Astrocyte of the hippocampus (primary cell): ENCODE data around the gene SLC24A3.

ENCODE experiments used
- DNase-seq: peaks from one replicate; pipeline ENCODE4 v3.0.0; 2011; ENCODE audit warnings: low read depth, low spot score

Gene SLC24A3

DNA sequence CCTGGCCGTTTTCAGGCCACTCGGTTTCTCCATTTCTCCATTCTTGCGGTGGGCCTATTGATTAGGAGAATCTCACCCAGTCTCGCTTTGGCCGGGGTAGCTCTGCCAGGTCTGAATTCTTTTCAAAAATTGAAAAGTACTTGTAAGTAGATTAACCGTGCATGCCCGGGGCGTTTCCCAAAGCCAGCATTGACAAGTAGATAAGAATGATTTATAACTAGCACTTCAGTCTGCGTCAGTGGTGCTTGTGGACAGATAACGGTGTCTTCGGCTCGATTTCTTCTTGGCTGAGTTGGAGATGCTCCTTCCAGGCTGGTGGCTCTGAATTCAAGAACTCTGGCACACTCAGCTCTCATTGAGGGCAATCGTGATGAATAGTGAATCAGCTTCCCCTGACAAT, 29.0 kb downstream of the SLC24A3 start:
- DNase-seq = no peak

DNA sequence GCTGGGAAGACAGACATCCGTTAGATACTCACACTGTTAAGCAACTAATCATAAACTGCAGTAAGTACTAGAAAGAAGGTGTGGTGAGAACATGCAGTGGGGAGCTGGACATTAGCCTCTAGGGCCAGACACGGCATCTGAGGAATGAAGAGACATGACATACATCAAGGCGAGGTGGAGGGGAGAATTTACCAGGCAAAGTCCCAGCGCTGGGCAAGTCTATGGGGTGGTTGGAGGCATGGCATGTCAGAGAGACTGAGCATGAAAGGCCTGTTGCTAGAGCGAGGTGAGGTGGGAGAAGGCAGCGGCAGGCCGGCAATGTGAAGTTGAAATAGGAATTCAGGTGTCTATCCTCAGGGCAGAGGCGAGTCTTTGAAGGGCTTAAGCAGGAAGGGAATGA, 31.8 kb downstream of the SLC24A3 start:
- no peak for DNase-seq

DNA sequence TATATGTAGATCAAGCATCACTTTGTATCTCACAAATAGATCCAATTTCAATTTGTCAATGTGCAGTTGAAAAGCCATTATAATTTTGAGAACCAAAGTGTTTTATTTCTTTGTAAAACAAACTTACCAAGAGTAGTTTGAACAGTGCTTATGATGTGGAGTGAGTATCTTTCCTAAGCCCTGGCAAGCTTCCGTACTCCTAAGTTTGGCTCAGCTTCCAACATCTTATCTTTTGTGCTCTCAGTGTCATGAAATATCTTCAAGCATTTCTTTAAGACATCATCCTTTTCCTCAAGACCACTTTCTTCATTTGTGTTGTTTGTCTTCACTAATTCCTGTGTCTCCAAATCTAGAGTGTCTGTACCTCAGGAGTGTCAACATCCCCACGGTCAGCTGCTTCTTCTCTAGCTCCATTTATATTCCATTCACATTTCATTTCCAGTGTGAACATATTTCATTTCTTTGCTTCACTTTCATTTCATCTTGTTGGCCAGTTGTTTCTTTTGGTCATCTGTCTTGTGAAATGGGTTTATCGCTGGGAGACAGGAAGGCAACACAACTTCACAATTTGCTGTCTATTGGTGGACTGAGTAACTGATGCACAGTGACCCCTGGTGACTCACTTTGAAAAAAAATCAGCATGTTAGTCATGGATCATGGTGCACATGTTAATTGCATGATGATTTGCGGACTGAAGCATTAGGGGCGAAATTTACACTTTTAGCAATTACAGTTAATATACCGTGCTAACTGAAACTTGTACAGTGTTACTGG, 36.9 kb downstream of the SLC24A3 start:
- no peak for DNase-seq

DNA sequence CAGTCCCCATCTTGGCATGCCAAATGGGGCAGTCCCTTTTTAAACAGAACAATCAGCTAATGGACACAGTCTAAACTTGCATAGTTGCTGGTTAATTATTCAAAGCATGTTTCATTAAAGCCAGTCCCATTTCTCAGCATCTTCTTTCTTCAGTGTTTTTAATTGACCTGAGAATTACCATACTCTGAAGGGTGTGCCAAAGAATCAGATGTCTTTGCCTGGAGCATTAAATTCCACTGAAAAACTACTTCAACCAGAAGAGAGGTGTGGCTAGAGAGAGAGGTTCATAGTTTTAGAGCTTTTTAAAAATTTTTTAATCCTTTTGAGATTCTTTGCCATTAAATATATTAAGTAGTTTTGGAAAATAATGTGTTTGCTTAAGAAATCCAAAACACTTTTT, 37.9 kb downstream of the SLC24A3 start:
- DNase-seq = no peak

DNA sequence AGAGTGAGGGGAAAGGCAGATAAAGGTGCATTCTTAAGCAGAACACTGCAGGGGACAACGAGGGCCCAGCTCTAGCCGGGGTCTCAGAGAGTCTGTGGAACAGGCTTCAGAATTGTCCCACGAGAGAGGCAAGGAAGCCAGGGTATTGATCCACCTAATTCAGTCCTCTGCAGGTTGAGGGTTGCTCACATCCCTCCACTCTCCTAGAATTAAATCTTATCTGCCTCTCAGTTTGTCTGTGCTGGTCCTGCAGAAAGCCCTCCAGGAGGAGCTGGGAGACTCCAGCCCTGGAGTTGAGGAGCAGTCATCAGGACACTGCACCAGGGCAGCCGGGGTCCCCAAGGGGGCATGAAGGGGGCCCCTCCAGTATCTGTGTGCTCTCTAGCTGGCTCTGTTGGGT, 39.1 kb downstream of the SLC24A3 start:
- DNase-seq = no peak

DNA sequence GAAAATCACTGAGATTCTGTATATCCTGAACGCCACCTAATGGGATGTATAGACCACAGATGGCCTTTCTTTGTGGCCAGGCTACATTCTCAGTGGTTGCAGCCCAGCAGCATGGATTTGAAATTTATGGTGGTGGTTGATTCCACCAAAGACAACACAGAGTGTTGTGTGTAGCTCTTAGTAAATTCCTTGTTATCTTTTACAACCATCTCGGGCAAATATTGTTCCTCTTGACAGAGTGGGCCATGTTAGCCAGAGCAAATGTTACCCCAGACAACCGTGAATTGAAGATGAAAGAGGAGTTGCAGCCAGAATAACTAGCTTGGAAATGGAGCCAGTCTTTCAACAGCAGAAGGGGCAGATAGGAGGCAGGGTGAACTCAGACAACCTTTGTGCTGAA, 39.5 kb downstream of the SLC24A3 start:
- no peak for DNase-seq

DNA sequence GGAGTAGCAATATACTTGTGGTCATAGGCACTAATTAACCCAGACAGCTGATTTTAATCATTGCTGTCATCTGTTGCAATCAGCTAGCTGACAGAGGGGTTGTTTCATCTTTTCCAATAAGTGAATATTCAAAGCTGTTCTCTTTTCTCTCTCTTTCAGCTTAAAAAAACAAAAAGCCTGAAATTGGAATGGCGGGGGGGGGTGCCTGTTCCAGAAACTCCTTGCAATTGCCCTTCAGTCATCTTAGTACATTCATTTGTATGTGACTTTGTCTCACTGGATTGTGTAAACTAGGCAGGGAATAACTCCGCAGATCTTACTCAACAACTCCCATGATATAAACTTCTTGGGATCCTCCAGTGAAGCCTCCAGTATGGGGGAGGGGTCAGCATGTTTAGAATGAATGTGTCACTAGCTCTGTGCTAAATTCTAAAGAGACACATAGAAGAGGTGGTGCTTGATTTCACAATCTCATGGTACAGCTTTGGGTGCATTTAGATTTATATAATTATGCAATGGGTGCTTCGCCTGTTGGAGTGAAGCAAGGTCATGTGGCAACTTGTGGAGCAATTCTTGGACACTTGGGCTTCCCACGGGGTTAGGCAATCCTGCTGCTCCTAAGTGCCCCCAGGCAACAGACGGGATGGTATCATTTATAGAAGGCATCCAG, 40.1 kb downstream of the SLC24A3 start:
- DNase-seq = no peak

DNA sequence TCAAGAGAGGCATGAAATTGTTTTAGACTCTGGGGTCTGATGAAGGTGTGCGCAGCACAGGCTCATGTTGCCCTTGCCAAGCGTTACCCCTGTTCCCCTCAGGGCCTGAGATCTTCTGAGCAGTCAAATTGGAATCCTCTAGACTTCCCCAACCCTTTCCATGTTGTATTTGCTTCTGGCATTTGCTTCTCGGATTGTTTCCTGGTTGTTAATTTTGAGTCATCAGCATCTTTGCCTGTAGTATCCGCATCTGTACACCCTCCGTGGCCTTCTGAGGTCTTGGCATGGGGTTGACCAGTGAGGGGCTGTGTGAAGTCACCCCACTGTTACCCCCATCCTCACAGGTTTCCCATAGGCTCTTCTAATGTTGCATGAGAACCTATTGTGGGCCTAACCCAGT, 40.9 kb downstream of the SLC24A3 start:
- no peak for DNase-seq

DNA sequence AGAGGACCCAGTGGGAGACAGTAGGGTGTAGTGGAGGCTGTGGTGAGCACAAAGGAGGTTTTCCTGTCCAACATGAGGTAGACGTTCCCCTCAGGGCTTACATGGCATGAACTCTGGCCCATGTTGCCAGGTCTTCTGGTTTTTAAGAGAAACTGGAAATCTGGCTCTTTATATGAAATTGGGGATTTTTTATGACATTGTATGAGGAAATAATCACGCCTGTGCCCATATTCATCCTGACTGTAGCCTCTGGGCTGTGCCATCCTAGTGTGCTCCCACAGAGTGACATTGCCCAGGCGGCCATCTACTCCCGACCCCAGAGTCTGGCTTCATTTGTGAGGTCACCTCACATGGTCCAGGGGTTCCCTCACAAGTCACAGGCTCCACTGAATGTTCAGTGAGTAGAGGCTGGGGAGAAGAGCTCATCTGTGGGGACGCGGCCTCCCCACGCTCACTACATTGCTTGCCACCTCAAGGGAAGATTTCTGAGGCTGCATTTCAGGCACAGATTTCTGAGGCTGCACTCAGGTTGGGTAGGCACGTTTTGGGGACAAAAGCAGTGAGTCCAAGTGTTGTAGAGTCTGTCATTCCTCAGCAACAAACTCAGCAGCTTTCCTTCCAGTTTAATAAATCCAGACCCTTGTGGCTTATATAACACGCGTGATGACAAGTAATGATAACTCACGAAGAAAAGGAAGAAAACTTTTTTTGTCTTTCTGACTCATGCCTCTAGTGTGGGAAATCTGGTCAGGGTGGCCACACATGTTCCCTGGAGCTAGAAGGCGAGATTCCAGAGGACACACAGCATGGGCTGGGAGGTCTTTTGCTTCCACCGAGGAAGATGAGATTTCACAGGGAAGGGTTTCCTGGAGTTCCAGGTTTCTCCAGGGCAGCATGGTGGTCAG, 41.7 kb downstream of the SLC24A3 start:
- DNase-seq = no peak

DNA sequence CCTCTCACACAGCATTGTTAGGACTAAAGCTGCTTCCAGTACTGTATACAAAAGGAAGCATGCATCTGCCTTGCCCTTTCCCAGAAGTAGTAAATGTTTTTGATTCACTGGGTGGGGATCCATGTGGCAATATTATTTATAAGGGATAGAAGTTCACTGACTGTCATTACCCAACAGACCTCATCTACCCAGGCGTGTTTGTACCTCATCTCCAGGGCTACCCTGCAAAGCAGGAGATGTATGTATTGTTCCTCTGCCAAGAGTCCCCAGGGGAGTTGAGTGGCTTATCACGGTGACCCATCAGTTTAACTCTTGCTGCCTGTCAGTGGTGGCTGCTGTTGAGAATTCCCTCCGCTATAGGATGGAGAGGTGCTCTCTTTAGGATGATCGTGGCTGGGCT, 42.5 kb downstream of the SLC24A3 start:
- no peak for DNase-seq

DNA sequence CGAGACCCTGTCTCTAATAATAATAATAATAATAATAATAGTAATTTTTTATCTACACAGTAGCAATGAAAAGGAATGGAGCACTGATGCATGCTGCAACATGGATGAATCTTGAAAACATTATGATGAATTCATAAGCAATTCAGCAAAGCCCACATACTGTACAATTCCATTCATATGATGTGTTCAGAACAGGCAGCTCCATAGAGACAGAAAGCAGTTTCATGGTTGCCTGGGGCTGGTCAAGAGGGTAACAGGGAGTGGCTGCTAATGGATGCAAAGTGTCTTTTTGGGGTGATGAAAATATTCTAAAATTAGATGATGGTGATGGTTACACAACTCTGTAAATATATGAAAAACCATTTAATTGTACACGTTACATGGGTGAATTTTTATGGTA, 43.6 kb downstream of the SLC24A3 start:
- no peak for DNase-seq

DNA sequence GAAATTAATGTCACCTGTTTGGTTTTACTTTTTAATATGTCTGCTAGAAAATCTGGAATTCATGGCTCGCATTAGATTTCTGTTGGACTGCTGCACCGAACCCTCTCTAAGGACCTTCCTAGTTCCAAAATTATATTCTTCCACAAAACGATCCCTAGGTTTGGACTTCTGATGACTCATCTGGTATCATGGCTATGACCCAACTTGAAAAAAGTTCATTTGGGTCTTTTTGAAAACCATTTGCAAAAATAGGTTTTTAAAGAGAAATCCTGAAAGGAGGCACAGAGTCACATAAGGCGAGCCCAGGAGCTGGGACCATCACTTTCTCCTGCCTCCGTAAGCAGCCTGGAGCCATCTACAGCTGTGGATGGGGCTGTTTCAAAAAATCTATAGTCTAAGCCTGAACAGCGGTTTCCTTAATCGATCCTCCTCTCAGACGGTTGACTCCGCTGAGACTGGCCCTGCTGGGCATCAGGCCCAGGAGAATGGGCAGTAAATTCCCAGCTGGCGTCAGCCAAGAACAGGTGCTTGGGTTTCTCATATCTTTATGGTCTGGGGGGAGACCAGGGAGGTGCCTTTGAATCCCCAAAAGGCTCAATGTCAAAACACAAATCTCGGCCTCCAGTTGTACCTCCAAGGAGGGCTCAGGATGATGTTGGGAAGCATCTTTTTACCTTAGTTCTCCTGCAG, 44.6 kb downstream of the SLC24A3 start:
- DNase-seq = no peak

DNA sequence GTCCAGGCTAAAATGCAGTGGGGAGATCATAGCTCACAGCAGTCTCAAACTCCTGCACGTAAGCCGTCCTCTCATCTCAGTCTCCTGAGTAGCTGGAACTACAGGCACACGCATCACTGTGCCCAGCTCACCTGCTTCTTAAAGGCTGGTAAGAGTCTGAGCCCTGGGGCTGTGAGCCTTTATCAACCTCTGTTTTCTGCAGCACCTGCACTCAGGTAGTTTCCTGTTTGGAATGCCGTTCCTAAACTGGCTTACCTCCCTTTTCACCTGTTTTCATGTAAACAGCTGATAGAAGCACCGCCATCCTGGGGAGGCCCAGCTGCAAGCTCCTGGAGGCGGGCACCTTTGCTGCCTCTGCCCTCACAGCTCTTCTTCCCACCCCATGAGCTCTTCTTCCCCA, 45.4 kb downstream of the SLC24A3 start:
- DNase-seq = no peak

DNA sequence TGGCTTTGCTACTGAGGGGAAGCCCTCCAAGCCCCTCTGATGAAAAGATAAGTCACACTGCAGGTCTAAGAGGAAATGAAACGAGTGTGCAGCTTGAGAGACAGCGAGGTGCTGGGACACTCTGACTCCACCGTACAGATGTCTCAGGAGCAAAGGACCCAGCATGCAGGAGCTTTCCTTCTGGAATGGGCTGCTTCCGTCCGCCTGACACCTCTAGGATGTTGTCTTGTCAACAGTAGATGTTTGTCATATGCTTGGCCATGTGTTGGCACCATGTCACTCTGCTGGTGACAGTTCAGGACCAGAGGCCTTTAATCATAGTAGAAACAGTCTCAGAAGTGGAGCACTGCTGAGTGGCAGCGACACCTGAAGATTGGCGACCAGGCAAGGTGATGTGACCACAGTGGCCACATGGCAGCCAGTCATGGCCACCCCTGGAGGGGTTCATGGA, 46.7 kb downstream of the SLC24A3 start:
- DNase-seq = no peak

DNA sequence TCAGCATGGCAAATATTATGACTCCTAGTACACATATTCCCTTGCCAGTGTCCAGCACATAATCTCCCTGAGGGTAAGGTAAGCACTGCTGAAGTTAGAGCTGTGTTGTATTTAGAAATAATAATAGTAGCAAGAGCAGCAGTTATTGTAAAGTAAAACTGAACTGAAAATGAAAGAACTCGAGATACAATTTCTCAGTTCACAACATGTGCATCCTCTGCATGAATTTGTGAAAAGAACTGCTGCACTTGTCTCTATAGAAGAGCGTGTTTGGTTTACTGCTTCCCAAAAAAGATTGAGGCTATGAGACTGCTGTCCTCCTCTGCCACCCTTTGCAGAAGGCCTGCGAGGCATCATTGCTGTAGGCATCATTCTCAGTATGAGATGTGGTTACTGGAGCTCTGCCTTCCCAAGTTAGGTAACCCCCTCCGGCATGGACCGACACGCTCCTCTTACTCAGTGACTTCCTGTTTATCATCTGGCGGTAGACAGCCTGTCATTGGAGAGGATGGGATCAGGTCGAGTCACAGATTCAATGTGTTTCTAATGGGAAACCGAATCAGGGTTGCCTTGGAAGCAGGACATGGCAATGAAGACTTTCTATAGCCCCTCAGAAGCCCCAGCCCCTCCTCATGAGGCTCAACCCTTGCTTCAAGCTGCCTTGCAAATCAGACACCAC, 48.1 kb downstream of the SLC24A3 start:
- no peak for DNase-seq

DNA sequence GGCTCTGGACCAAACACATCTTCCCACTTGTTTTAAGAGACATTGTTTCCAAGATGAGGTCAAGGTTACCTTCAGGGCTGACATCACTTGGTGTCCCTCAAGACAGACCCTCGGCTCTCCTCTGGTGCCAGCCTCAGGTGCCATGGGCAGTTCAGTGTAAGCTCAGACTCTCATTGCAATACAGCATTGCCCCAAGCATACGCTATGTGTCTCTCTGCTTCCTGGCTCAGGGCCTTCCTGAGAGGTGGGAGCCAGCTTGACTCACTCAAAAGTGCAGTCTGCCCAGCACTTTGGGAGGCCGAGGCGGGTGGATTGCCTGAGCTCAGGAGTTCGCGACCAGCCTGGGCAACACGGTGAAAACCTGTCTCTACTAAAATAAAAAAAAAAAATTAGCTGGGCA, 51.7 kb downstream of the SLC24A3 start:
- DNase-seq = no peak

DNA sequence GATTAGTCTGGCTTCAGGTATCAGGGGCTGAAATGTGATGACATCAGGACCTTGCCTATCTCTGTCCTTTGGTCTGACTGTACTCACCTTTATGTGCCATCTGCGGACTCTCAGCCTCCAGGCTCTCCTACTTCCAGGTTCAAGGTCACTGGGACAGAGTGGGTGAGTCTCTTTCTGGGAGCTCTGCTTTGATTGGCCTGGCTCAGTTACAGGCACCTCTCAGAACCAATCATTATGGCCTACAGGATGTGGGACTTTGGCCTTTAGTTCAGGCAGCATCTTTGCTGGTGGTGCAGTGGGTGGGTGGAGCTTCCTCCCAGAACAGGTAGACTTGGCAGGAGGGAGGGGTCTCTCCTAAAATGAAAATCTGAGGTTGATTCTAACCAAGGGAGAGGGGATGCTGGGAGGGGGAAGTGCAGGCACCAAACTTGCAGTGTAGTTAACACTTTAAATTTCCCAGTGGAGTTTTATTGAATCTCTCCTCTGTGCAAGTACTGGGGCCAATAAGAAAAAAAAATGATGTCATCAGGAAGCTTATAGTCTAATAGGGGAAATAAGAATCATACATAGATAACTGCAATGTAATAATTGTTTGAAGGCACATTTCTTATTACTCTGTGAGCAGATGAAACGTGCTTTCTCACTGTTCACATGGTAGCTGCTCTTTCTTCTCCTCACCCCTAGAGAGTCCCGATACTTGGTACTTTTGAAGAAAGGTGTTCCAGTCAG, 53.4 kb downstream of the SLC24A3 start:
- DNase-seq = no peak

DNA sequence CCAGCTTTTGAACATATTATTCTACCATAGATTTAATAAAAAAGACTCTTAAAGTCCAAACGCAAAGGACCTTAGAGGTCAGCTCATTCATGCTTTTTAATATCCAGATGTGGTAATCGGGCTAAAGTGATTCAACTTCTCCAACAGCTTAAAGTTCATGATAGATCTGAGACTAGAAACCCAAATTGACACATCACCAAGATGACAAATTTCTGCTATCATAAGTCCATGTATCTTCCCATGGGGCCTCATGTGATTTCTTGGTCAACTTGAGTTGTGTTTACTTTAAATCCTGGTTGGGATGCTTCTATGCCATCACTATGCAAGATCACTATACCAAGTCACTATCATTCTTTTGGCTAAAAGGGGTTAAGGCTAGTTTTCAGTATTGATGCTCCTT, 56.0 kb downstream of the SLC24A3 start:
- DNase-seq = no peak

DNA sequence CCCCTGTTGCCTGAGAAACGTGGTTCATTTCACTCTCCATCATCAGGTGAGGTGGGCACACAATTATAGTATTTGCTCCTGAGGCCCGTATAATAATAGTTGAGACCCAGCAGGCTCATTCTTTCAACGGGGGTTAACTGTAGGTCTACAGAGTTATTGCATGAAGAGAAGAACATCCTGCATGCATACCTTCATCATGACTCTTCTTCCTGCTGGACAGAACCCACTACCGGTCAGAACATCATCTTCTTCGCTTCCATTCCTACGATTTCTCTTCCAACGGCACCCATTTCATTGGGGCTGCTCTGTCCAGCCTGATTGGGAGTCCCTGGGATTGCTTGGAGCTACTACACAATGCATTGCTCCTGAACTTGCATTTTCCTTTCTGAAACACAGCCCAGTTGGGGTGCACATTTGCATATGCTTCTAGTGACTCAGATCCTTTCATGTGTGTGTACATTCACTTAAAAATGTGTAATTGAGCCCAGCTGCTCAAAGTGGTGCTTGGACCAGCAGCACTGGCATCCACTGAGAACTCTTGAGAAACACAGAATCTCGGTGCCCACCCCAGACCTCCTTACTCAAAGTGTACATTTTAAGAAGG, 57.4 kb downstream of the SLC24A3 start:
- peak; percentile 6 for DNase-seq
